Measurements from ENCODE around the gene KANSL3.

Gene KANSL3

DNA sequence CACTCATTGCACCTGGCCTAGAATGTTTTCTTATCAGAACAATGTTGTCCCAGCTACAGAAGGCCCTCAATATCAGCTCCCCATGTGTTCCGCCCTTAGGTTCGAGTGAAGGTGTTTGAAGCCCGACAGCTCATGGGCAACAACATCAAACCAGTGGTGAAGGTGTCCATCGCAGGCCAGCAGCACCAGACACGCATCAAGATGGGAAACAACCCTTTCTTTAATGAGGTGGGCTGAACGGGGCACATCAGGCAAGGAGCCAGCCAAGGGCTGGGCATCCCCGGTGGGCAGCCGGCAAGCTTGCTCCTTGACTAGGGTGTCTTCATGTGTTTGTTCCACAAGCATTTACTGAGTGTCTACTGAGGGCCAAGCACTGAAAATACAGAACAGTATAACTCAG is 13.7 kb upstream of the KANSL3 start:
- DNase-seq: no peak

DNA sequence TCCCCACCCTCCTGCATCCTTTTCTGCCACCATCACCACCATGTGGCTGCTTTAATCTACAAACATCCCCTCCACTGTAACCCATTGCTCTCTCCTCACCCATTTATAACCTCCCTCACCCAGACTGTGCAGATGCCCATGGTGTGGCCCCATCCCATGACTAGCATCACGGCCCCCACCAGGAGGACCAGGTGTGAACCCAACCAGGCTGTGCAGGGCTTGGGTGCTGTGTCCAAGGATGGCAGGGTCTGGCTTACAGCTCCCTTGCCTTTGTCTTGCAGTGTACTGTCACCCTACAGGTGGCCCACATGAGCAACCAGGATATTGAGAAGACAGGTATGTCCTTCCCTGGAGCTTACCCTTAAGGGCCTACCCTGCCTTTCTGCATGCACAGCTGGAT is 11.2 kb upstream of the KANSL3 start:
- DNase-seq: no peak

DNA sequence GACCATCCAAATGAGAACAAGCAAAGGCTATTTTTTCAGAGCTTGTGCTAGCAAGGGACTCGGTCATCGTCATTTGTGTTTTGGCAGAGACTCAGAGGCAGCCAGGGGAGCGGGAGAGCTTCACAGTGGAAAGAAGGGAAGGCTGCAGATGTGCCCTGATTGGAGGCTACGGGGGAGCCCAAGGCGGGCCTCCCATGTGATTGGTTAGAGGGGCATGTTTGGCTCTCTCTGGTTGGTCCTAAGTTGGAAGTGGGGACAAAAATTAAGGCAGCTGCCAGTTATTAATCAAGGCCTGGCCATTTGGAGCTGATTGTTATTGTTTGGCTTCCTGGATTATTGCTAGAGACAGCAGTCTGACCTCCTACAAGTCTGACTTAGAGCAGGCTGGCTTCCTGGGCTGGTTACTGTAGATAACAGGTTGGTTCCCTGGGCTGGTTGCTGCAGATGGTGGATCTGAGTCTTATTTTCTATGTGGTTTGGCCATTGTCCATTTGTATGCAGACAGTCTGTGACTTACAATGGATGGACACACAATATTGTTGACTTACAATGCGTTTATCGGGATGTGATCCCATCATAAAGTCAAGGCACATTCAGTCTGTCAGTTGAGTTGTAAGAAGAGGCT is 10.3 kb upstream of the KANSL3 start:
- DNase-seq: no peak

DNA sequence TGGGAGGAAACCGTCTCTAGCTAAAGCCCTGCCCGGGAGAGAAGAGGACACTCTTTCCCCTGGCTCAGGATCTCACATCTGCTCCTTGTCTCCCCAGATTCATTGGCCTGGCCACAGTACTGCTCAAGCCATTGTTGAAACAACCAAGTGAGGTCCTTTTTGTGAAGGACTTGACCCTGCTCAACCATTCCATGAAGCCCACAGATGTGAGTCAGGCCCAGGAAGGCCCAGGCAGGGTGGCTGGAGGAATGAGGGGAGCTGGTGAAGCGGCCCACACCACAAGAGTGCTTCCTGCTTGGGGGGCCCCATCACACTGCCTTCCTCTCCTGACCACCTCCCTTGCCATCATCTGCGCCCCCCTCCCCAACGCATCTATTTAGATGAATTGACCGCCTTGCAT is 9.6 kb upstream of the KANSL3 start:
- no peak for DNase-seq

DNA sequence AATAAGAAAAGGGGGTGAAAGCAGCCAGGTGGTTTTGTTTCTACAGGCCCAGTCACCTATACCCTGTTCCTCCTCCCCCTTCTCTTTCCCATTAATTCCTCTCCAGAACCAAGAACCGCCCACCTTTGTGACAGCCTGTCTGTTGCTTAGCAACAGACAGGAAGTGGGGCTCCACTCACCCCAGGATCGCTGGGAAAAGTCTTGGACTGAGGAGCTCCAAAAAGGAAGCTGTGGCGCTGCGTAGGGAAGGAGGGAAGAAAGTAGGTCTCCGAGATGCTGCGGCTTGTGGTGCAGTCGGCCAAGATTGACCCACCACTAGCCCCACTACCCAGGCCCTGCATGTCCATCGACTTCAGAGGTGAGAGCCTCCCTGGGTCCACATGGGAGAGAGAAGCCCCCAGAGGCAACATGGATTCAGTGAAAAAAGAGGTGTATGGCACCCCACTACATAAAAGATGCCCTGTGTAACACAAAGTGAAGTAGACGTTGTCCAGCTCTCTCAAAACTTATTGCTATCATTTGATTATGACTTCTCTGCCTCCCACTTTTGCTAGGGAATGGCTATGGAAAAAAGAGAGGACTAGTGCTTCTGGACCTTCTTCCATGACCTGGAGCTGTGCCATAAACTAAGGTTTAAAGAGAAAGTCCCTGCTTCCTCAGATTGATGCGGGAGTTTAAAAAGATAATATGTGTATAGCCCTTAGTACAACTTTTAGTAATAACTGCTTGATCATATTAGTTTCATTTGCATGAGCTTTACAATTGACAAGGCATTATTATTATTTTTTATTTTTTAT is 4.7 kb upstream of the KANSL3 start, which contains the start of gene FER1L5:
FER1L5 (plus strand) TSS at position 201 of the 797 bp plus-strand sequence; CDS start at position 274, 73 bp downstream.
- no peak for DNase-seq

DNA sequence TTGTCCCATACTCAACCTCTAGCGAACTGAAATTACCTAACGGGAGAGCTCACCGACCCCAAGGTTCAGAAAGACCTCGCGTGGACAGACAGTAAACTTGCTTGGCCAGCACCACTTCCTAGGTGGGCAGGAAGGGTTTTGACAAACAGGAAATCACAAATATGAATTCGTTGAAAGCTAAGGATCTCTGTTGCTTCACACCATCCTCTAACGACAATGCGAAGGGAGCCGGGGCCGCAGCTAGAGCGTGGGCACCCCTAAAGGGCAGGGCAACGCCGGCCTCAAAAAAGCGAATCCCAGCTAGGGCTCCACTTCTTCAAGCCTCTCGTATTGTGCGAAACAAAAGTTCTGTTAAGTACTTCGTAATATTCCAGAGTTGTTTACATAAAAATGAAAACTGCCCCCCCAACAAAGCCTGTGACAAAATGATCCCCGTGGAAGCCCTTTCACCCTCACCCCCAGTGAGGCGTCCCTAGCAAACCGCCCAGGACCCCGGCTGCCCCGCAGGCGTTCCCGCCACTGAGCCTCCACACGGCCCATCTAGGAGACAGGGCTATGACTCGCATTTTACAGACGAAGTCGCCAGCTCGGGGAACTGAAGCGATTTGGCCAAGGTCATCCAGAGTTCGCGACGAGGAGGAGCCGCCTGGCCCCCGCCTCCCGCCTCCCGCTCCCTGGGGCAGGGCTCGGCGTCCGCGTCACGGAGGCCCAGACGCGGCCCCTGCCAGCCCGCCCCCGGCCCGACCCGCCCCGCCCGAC is 548 bp downstream of the KANSL3 start:
- DNase-seq: peak; percentile 51 to 72 (median 57)

DNA sequence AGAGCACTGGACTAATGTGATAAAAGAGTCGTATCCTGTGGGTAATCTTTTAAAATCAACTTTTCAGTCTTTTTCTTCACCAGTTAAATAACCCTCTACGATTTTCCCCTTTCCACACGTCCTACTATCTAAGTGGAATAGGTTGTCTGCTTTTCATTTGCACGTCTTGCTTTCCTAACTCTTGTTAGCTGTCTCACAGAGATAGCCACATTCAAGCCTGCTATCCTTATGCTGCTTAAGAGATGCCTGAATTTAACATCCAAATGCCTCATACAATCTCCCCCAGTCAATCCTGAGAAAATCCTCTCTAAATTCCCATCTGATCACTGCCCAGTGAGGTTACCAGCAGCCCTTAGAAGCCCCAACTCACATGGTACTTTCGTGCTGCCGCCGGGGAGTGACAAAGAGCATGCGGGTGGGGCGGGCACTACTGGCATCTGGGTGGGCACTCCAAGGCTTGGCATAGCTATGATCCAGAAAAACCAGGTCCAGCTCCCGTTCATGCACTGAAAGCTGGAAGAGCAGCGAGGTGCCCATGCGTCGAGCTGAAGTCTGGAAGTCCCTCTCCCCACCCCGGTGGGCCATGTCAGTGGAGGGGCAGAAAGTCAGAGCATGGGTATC is 1.5 kb downstream of the KANSL3 start:
- DNase-seq: no peak

DNA sequence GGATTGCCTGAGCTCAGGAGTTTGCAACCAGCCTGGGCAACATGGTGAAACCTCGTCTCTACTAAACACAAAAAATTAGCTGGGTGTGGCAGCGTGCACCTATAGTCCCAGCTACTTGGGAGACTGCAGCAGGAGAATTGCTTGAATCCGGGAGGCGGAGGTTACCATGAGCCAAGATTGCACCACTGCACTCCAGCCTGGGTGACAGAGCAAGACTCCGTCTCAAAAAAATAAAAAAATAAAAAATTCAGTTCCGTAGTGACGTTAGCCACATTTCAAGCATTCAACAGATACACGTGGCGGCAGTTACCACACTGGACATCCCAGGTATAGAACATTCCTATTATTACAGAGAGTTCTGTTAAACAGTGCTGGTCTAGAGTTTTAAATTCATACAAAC is 4.5 kb downstream of the KANSL3 start:
- no peak for DNase-seq

DNA sequence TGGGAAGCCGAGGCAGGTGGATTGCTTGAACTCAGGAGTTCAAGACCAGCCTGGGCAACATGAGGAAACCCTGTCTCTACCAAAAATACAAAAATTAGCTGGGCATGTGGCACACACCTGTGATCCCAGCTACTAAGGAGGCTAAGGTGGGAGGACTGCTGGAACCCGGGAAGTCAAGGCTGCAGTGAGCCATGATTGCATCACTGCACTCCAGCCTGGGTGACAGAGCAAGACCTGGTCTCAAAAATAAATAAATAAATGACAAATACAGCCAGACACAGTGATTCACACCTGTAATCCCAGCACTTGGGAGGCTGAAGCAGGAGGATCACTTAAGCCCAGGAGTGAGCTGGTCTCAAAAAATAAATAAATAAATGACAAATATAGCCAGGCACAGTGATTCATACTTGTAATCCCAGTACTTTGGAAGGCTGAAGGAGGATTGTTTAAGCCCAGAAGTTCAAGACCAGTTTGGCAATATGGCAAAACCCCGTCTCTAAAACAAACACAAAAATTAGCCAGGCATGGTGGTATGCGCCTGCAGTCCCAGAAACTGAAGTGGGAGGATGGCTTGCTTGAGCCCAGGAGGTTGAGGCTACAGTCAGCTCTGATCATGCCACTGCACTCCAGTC is 6.2 kb downstream of the KANSL3 start:
- DNase-seq: no peak

DNA sequence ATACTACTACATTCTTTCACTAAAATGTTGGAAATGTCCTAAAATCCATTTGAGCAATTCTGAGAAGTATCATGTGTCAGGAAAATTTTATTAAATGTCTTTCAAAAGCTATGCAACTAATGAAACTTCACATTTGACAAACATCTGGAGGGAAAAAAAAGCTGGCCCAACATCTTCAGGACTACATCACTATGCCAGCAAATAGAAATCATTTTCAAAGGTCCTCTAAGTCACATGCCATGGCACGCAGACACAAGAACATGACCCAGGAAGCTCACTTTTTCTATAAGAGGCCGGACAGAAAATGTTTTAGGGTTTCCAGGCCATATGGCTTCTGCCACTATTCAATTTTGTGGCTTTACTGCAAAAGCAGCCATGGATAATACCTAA is 11.6 kb downstream of the KANSL3 start:
- DNase-seq: no peak

DNA sequence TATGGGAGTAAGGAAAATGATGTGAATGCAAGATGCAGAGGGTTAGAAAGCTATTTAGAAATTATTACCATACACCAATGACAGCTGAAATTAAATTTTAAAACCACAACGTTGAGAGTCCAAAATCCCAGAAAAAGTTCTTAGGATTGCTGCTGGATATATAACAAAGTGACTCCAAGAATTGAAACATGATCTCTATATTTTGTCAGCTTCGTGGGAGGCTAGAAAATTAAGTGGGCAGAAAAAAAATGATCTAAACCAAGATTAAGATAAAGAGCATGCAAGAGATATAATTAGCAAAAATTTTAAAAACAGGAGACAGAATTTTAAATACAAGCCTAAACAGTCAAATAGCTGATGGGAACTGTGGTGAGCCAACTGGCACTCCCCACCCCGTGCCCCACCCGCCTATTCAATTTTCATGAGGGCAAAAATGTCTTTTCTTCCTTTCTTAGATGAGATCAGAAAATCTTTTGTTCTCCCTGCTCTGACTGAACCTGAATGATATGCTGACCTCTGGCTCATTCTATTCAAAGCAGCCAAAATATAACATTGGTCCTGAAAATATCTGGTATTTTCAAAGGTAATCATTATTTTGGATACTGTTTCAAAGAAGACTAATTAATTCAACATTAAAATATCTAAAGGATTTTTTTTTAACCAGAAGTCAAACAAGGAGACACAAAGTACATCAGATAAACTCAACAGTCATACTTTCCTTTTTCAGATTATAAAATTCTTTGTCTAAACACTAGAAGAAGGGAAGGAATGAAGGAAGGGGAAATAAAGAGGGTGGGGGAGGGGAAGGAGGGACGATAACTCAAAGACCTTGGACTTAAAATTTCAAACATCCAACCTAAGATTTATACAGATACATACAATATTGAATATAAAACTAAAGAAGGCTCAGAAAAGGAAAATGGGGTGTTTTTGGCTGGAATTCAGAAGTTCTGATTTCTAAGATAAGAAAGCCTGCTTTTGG is 12.2 kb downstream of the KANSL3 start:
- DNase-seq: no peak

DNA sequence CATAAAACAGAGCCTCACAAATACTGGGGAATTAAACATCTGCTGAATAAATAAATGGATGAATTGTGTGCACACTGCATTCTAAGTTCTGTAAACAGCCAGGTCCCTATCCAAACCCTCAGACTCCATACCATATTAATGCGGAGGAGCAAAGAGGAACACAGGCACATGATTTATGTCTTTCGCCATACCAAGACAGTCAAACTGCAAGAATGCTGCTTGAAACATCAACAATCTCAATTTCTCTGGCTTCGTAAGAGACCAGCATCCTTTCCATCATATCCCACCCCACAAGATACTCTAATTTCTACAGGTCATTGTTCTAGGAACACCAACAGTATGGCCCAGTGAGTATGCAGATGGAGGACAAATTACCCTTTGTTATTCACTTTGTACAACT is 15.0 kb downstream of the KANSL3 start:
- no peak for DNase-seq

DNA sequence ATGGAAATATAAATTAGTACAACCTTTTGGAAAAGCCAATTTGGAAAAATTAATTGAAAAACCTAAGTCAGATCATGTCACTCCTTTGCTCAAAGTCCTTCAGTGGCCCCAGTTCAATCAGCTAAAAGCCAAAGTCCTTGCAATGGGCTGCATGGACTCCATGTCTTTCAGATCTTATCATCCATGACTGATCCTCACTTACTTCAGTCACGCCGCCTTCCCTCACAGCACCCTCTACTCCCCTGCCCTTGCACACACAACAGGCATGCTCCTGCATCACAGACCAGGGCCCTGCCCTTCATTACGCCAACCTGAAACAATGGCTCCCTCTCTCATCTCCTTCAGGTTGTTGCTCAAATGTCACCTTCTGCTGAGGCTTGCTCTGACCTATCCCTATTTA is 15.6 kb downstream of the KANSL3 start:
- no peak for DNase-seq

DNA sequence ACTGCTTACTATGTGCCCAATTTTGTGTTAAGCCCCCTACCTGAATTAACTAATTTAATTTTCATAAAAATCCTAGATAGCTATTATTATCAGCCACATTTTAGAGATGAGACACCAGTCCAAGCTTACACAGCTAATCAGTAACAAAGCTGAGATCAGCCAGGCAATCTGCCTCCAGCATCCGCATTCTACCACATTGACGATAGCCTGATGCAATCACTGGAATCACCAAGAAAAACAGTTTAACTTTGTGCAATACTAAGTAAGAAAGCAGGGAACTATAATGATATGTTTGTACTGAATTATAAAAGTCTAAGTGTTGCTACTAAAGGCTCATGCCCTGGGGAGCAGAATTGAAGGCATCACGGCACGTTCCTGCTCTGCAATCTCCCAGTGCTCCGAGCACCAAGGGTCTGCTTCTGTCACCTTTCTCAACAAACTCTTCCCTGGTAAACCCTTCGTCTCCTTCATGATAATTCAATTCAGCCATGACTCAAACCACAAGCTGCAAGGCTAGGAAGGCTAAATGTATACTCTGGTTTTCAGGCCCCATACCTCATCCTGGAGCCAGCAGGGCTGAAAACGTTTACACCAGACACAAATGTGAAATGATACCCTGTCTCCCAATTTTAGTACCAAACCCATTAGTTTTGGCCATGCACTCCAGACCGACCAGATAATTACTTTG is 19.4 kb downstream of the KANSL3 start:
- DNase-seq: no peak

DNA sequence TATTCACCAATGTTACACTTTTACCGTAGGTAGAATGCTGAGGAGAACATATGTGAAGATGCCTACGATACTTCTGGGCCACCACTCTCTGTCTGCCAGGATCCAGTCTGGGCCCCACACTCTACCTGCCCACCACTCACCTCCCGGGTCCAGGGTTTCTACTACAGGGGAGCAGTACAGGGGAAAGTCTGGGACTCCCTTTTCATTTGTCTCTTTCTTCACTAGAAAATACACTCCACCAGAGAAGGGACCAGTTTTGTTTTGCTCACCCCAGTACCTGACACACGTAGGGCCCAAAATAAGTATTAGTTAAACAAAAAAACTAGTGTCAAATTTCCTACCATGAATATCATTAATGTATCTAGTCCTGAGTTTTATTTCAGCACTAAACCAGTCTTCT is 21.1 kb downstream of the KANSL3 start:
- no peak for DNase-seq

DNA sequence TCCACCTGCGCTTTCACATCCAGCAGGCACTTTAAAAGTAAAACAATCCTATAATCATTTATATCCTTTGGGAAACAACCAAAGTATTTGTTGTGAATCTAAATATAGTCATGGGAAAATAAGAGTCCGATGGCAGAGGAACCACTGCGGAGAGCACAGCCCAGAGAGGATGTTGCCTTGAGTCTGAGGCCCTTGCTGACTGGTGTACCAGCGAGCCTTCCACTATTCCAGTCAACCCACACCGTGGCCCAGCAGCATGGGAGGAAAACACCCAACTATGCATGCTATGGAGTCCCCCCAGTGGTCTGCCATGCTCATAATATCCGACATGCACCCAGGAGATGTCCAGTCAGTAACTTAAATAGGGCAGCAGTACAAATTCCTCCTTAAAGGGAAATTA is 21.6 kb downstream of the KANSL3 start:
- no peak for DNase-seq

DNA sequence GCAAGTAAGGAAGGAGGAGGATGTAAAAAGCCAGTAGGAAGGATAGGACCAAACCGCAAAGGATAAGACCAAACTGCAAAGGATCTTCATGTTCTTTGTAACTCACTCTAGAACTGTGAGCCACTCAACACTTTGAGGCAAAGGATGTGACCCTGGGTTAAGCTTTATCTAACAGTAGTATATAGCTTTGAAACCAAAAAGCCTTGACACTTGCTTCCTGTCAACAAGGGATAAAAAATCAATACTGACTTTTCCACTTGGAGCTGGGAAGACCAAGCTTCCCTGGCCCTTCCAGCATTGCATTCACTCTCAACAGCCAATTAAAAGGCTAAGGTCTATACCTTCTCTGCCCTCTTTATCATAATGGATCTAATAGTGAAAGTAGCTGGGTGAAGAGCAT is 22.0 kb downstream of the KANSL3 start:
- DNase-seq: no peak

DNA sequence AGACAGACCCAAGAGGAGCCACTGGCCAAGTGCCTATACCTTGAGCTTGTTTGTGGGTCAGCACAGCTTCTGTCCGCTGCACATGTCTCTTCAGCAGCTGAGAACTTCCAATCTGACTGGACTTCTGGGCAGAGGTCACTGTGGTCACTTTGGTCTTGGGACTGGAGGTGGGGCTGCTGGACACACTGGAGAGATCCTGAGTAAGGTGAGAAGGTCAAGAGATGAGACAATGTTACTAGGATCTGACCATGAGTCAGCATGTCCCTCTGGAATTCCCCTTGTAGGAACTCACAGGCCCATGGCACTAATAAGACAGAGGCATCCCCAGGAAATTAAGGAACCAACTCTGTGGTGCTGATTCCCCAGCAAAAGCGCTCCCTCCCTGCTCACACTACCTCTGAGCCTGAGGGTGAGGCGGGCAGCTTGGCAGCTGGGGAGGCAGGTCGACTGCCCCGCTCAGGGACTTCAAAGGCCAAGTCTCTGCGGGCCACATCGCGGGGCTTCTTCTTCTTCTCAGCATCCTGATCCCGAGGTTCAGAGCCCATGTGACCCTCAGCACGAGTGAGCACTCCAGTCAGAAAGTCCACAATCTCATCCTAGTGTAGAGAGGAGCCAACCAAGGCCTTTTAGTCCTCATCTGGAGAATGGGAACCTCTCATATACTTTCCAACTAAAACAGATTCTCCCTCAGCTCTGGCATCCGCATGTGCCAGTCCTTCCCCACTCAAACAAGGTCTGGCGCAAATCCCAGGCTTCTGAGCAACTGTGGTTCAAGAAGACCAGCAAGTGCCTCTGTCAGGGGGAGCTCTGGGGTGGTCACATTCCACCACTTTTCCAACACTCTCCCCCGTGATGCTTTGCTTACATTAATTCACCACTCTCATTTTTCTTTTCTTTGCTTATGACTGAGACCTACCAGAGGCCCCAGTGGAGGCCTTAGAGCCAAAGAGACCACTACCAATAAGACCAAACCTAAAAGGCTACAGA is 29.4 kb downstream of the KANSL3 start:
- DNase-seq: no peak

DNA sequence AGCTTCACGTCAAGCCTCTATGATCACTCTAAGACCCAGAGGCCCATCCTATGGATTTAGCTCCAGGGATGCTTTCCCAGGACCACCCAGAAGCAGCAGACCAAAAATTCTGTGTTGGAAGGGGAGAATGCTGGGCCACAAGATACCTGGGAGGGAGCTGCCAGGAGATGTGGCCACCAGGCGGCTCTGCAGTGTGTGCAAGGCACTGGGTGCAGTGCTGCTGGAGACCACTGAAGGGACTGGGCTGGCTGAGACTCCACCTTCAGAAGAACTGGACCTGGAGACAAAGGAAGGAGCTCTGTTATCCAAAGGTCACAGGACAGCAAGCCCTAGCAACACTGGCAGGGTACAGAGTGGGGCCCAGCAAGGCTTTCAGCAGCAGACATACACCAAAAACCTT is 34.0 kb downstream of the KANSL3 start:
- no peak for DNase-seq

DNA sequence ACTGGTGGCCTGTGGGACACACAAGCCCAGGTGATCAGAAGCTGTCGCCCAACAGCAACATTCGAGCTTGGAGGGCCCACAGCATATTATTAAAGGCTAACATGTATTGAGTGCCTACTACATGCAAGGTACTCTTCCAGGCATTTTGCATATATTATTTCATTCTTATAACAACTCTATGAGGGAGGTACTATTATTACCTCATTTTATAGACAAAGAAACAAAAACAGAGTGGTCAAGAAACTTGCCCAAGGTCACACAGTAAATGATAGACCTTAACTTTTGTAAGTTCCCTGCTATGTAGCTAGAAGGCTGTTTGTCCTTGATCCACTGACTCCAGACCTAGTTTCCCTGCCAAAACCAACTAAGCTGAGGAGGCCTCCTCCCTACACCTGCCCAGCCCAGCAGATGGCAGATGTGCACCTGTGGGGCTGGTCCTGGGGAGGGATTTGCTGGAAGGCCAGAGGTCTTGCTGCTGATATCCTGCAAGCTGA is 35.7 kb downstream of the KANSL3 start:
- DNase-seq: no peak
